Measurements from ENCODE around the gene MIDN. TPM values are rescaled to one million over a fixed set of nuclear protein-coding genes. Genes with fewer than 3 reads are reported as not detected.

Gene MIDN
- total and polyA plus RNA-seq, 2 donors (not counting 3 experiments of a cell fraction or from before 2014, with no cell fraction given) = 20.0 to 85.9 TPM

GRCh38 chr19:1258163-1258492 is 9.7 kb downstream of the MIDN start:
- ChIA-PET POLR2A (interaction anchor here (0.6 to 3.4 kb wide), 2 partner anchors 8 to 11 kb away, joined by 5 to 19 read pairs; partner anchors contain the start of gene CIRBP), CTCF (interaction anchor here (7.8 kb wide), 1 partner anchor 14 kb away, joined by 63 read pairs; no protein-coding TSS in a partner anchor)
- Histone ChIP-seq H3K79me2 (ENCODE audit: control insufficient read depth, insufficient read depth, low read length) (peaks cover 37% of the 10 kb centered on the region), H3K9me1 (replicated peaks; ENCODE audit: control insufficient read depth, extremely low read depth, insufficient read depth, low read length) (no peaks in the 10 kb centered on the region), H3K4me1 (ENCODE audit: control insufficient read depth, extremely low read depth, insufficient read depth, low read length) (peaks cover 58% of the 10 kb centered on the region), H2AFZ (ENCODE audit: low read depth, low read length) (no peak overlapping the region), H3K9me3 (replicated peaks; ENCODE audit: control insufficient read depth, insufficient read depth, low read length) (no peaks in the 10 kb centered on the region), H3K9ac (replicated peaks; ENCODE audit: extremely low read depth, insufficient read depth, low read length) (no peak overlapping the region), H3K36me3 (ENCODE audit: control insufficient read depth in 2 of 2, extremely low read depth in 1 of 2, insufficient read depth in 2 of 2, low read length in 2 of 2) (peaks cover 29 to 34% of the 10 kb centered on the region in 2 experiments), H3K27ac (ENCODE audit: insufficient read depth, low read depth, low read length) (no peak overlapping the region), H3K4me3 (replicated peaks in 1 of 3; ENCODE audit: insufficient read depth in 1 of 3, low read depth in 1 of 3, low read length in 3 of 3) (no peak overlapping the region), H3K4me2 (ENCODE audit: insufficient read depth, low read length) (no peak overlapping the region), H3K27me3 (ENCODE audit: control insufficient read depth in 2 of 2, insufficient read depth in 2 of 2, low read length in 2 of 2) (no peaks in the 10 kb centered on the region), H4K20me1 (replicated peaks; ENCODE audit: control insufficient read depth, extremely low read depth, insufficient read depth, low read length) (no peaks in the 10 kb centered on the region)
- intact Hi-C loops (cut with micrococcal nuclease) (no loop called here), dilution Hi-C loops (cut with MboI; ENCODE audit: extremely low pct_ligation_motif_present, low sequenced_read_pairs) (no loop called here)
- FAIRE-seq = no peak
- DNase-seq (ENCODE audit: low read depth, low spot score) = no peak
- no peak for TF ChIP-seq POLR2AphosphoS5 (IDR thresholded peaks at IDR 0.05; ENCODE audit: insufficient read depth, low read depth, low read length)
- no peak for TF ChIP-seq FOS (IDR thresholded peaks at IDR 0.05; ENCODE audit: borderline replicate concordance, insufficient read depth, low read length)
- no peak for TF ChIP-seq MYC (IDR thresholded peaks at IDR 0.05; ENCODE audit: low read depth, low read length)
- no peak for TF ChIP-seq POLR2A (IDR thresholded peaks at IDR 0.05; ENCODE audit: low read depth, low read length)
- no peak for TF ChIP-seq CTCF (IDR thresholded peaks at IDR 0.05; ENCODE audit: extremely low read depth in 1 of 2, insufficient read depth in 1 of 2, low read depth in 1 of 2, low read length in 2 of 2)
- TF ChIP-seq MAX (IDR thresholded peaks at IDR 0.05; ENCODE audit: insufficient read depth, insufficient read length) = no peak
- no peak for TF ChIP-seq GATA2 (IDR thresholded peaks at IDR 0.05; ENCODE audit: insufficient read depth, insufficient read length, low read depth, low read length)
- no TSS peak for BruUV-seq (replicated peaks)

Data from endothelial cell of umbilical vein (primary cell).